Chondrocyte (in vitro differentiated cells): ENCODE measurements around the gene DCLRE1B. TPM values are rescaled to one million over a fixed set of nuclear protein-coding genes. Genes with fewer than 3 reads are reported as not detected.
"Not testable (repeated sequence)": the region's sequence is repeated elsewhere in the genome, so short reads cannot be mapped to it uniquely, and the experiment has no call there.

ENCODE experiments used
- DNase-seq: peaks from one replicate; pipeline ENCODE4 v3.0.0; 2021; ENCODE audit warnings: mixed read lengths, low spot score
- H3K27ac Mint-ChIP-seq: one replicate; pipeline ENCODE4 v1.8.0; 2021; ENCODE audit warnings: mild to moderate bottlenecking, moderate library complexity, mixed read lengths; ENCODE audit not compliant: unreplicated experiment
- H3K27me3 Mint-ChIP-seq: 2 replicates; pipeline ENCODE4 v1.8.0; 2021; ENCODE audit warnings: low read depth, mixed read lengths
- H3K36me3 Mint-ChIP-seq: 2 replicates; pipeline ENCODE4 v1.8.0; 2021; ENCODE audit warnings: low read depth, mixed read lengths
- H3K4me1 Mint-ChIP-seq: 2 replicates; pipeline ENCODE4 v1.8.0; 2021; ENCODE audit warnings: low read depth, mild to moderate bottlenecking, mixed read lengths
- H3K4me3 Mint-ChIP-seq: one replicate; pipeline ENCODE4 v1.8.0; 2021; ENCODE audit warnings: mild to moderate bottlenecking, moderate library complexity, mixed read lengths; ENCODE audit not compliant: unreplicated experiment
- H3K9me3 Mint-ChIP-seq: 2 replicates; pipeline ENCODE4 v1.8.0; 2021; ENCODE audit warnings: low read depth, mixed read lengths
- CTCF ChIP-seq: fragments of 200-600 bp; sonication (generic); IDR thresholded peaks from 2 replicates; pipeline ENCODE4 v1.5.0; 2021; ENCODE audit warnings: antibody characterized with exemption, mild to moderate bottlenecking, moderate library complexity
- total RNA-seq: library from RNA; stranded (reverse); gene quantifications from 3 replicates; pipeline ENCODE4 v1.2.1, GENCODE V29; 2021

DCLRE1B gene
- total RNA-seq, 1 donor from 2014 or later: 8.3 TPM

GRCh38 chr1:113946112-113946511, 41.0 kb downstream of the DCLRE1B start:
- H3K4me1 Mint-ChIP-seq: peaks cover 22% of the 10 kb centered on the region
- H3K4me3 Mint-ChIP-seq: no peak overlapping the region
- H3K27ac Mint-ChIP-seq: no peak overlapping the region
- no peak for TF ChIP-seq CTCF
- H3K36me3 Mint-ChIP-seq: peaks cover 10% of the 10 kb centered on the region
- H3K27me3 Mint-ChIP-seq: no peaks in the 10 kb centered on the region
- peaks cover 6% of the 10 kb centered on the region for H3K9me3 Mint-ChIP-seq
- DNase-seq: no peak

- Mint-ChIP-seq H3K27ac (no peak overlapping the region), H3K9me3 (peaks cover 6% of the 10 kb centered on the region), H3K4me3 (no peak overlapping the region), H3K36me3 (peaks cover 10% of the 10 kb centered on the region), H3K4me1 (peaks cover 22% of the 10 kb centered on the region), H3K27me3 (no peaks in the 10 kb centered on the region)
- DNase-seq: no peak
- TF ChIP-seq CTCF: no peak
Observed at GRCh38 chr1:113946678-113947387, 41.7 kb downstream of the DCLRE1B start.

GRCh38 chr1:113947388-113948107, 42.4 kb downstream of the DCLRE1B start:
- Mint-ChIP-seq H3K27me3 (no peaks in the 10 kb centered on the region), H3K9me3 (peaks cover 6% of the 10 kb centered on the region), H3K27ac (peak overlapping the region; percentile 37), H3K36me3 (peaks cover 10% of the 10 kb centered on the region), H3K4me1 (peaks cover 22% of the 10 kb centered on the region), H3K4me3 (no peak overlapping the region)
- no peak for DNase-seq
- TF ChIP-seq CTCF: no peak

GRCh38 chr1:113948151-113948550, 43.0 kb downstream of the DCLRE1B start:
- H3K27me3 Mint-ChIP-seq, DNase-seq, H3K9me3 Mint-ChIP-seq, H3K27ac Mint-ChIP-seq, H3K4me3 Mint-ChIP-seq, H3K36me3 Mint-ChIP-seq: not testable (repeated sequence)
- peaks cover 22% of the 10 kb centered on the region for H3K4me1 Mint-ChIP-seq

- TF ChIP-seq CTCF: peak; percentile 77
- Mint-ChIP-seq H3K9me3 (peaks cover 6% of the 10 kb centered on the region), H3K27ac (no peak overlapping the region), H3K36me3 (peaks cover 8% of the 10 kb centered on the region), H3K27me3 (no peaks in the 10 kb centered on the region), H3K4me1 (peaks cover 22% of the 10 kb centered on the region), H3K4me3 (no peak overlapping the region)
- DNase-seq: no peak
Observed at GRCh38 chr1:113949007-113949406, 43.9 kb downstream of the DCLRE1B start.
